HG03139 (cell line): ENCODE data around the gene RCHY1.

Source experiments
- ATAC-seq: cut with Tn5 transposase; IDR thresholded peaks from one replicate; pipeline ENCODE4 v1.9.1; 2021; ENCODE audit not compliant: unreplicated experiment

The RCHY1 gene

DNA sequence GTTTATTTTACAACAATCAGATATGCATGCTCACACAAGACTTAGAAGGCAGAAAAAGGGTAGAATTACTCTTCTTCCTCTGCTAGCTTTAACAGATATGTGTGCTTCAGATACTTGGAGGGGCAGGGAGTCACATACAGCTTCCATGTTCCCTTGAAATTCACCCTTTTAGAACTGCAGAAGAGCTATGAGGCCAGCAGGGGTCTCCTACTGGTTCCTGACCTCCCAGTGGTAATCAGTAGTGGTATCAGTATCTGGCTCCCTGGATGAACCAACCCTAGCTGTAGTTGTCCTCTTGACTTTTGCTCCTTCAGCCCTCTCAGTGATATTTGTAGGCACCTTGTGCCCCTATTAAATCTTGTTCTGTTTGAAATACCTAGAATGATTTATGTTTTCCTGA lies 81.5 kb downstream of the RCHY1 start:
- no peak for ATAC-seq

- no peak for ATAC-seq
Observed at GRCh38 chr4:75429208-75429607, 85.0 kb downstream of the RCHY1 start.
